ENCODE measurements around the gene ASB2.

The ASB2 gene

DNA sequence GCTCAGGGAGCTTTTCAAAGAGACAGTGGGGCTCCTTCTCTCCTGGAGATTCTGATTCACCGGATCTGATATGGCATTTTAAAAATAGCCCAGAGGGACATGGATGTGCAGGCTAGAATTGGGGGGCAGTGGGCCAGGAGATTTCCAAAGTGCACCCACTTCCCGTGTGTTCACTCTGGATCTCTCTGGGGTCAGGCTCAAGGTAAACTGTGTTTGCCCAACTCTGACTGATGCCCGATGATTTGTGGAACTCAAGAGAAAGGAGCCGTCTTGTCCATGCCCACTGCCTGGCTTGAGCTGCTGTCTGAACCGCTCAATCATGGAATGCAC is 31.3 kb downstream of the ASB2 start:
- DNase-seq: no peak

- DNase-seq: no peak
Observed at GRCh38 chr14:93944348-93945069, 31.9 kb downstream of the ASB2 start.

DNA sequence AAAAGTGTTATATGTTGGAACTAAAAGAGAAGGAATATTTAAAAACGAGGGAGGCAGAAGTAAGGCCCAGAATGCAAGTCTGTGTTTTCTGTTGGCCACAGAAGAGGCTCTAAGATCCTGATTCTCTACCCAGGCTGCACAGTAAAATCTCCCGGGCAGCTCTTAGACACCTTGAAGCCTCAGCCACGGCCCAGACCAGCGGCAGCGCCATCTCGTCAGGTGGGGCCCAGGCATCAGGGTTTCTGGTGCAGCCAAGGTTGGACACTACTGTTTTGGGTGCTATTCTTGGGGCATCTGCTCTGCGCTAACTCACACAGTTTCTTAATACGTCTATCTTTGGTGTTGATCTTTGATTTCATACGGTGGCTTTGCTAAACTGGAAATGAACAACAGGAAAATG is 32.4 kb downstream of the ASB2 start:
- no peak for DNase-seq

DNA sequence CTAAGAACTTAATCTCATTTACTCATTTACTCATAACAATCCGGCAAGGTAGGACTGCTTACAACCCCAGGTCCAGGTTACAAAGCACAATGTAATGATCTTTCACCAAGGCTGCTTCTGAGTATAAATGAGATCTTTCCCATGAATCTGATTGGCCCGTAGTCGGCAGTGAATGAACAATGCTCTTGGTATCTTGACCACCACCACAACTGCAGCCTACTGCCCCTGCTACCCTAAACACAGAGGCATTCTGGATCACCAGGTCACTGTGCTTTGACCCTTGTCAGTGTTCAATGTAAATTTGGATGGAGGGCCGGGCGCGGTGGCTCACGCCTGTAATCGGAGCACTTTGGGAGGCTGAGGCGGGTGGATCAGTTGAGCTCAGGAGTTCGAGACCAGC is 33.3 kb downstream of the ASB2 start:
- DNase-seq: no peak

GRCh38 chr14:93941293-93941910 is 35.0 kb downstream of the ASB2 start:
- no peak for DNase-seq

- no peak for DNase-seq
Observed at GRCh38 chr14:93940437-93940836, 35.9 kb downstream of the ASB2 start.

GRCh38 chr14:93939304-93940229 is 36.8 kb downstream of the ASB2 start:
- peak; percentile 92 for DNase-seq

DNA sequence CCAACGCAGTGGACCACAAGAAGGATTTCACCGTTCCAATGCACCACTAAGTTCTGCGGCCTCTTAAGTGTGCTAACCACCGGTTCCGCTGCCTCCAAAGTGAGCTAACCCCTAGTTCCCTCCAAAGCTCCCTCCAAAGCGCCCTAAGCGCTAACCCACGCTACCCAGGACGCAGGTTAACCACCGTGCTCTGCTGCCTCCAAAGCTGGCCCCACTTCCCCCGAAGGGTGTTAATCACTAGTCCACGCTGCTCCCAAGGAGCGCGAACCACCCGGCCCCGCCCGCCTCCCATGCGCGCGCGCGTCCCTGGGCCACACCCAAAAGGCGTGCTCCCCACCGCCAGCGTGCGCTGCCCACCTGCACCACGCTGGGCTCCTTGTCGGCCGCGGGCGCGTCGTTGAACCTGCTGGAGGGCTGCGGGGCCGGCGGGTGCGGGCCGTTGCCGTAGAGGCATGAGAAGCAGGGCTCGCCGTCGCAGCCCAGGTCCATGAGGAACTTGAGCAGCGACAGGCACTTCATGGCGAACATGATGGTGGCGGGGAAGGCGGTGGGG is 37.5 kb downstream of the ASB2 start:
- DNase-seq: no peak

- no peak for DNase-seq
Observed at GRCh38 chr14:93937519-93937918, 38.9 kb downstream of the ASB2 start.

- DNase-seq: no peak
Observed at GRCh38 chr14:93936926-93937325, 39.4 kb downstream of the ASB2 start.

- DNase-seq: peak; percentile 43
Observed at GRCh38 chr14:93936245-93936644, 40.1 kb downstream of the ASB2 start.

DNA sequence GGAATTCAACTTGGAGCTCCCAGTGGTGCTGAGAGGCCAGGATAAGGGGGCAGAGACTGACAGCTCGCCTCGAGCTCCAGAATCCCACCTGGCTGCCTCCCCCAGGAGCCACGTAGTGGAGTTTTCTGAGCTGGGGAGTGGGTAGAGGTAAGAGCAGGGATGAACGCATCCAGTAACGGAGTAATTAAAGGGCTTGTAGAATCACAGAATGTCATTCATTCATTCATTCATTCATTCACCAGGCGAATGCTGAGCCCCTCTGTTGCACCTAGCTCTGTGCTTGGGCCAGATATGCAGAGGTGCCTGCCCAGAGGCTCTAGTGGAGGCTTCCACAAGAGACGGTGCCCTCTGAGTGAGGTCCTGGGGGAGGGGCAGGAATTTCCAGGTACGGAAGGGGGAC is 41.2 kb downstream of the ASB2 start:
- no peak for DNase-seq

- DNase-seq: no peak
Observed at GRCh38 chr14:93932642-93933041, 43.7 kb downstream of the ASB2 start.

DNA sequence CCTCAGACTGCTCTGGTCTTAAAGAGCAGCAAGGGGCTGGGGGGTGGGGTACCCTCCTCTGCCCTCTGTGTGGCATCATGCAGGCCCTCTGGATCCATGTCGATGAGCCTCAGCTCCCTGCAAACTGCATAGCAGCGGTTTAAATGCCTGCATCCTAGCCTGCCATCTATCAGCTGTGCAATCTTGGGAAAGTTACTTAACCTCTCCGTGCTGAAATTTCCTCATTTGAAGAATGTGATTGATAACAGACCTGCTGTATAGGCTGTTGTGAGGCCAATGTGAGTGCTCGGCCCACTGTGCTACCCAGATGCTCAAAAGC is 45.4 kb downstream of the ASB2 start:
- DNase-seq: no peak

DNA sequence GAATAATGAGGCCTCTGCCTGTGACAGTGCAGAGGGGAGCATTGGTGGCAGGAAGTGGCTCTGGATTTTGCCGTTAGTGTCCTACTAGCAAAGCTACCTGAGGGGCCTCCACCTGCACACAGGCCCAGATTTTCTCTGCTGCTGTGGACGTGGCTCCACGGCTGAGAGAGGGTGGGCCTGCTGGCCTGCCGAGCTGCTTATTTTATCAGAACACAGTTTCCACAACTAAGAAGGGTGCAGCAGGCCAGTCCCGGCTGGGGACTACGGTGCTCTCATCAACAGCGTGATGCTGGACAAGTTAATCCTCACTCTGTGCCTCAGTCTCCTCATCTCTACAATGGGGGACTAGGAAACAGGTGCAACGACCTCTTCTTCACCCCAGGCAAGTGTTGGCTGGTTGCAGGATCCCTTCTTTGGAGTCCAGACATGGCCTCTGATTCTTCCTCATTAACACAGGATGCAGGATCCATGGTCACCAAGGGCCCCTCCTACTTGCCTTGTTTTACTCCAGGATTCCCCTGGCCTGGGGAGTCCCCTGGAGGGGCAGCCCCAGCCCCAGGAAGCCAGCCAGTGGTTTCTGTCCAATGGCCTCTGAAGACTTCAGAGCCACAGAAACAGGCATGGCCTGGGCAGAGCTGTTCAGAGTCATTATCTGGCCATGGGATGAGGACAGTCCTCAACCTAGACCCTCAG is 45.9 kb downstream of the ASB2 start:
- DNase-seq: no peak

DNA sequence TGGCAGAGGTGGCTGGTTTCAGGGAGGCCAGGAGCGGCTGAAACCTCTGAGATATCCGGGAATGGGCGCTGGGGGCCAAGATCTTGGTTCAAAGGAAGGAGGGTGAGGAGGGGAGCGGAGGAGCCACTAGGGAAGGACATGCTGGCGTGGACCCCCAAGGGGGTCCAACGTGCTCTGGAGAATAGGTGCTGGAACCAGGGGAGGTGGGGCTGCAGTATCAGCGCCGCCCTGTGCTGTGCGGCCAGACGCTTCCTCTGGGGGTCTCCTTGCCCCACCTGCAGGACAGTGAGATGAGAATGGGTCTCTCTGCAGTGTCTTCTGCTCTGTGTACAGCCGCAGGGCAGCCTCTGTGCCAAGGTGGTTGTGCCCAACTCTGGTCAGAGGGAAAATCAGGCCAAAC is 46.7 kb downstream of the ASB2 start:
- DNase-seq: no peak

DNA sequence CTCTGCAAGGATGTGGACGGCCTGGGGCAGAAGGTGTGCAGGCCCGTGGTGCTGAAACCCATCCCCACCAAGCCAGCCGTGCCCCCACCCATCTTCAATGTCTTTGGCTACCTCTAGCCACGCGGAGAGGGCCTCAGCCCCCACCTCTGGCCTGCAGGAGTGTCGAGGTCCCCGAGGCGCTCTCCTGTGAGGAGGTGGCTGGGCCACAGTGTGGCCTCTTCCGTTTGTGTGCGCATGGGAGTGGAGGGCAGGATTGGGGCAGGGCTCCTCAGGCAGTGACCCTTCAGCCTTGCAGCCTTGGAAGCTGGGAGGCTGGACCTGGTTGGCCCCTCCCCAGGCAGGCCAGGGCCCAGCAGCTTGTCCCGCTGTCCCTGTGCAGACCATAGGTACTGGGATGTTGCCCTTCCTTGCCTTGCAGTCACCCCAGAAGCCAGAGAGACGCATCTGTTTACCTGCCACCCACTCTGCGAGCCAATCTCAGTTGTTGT is 47.3 kb downstream of the ASB2 start:
- DNase-seq: no peak

DNA sequence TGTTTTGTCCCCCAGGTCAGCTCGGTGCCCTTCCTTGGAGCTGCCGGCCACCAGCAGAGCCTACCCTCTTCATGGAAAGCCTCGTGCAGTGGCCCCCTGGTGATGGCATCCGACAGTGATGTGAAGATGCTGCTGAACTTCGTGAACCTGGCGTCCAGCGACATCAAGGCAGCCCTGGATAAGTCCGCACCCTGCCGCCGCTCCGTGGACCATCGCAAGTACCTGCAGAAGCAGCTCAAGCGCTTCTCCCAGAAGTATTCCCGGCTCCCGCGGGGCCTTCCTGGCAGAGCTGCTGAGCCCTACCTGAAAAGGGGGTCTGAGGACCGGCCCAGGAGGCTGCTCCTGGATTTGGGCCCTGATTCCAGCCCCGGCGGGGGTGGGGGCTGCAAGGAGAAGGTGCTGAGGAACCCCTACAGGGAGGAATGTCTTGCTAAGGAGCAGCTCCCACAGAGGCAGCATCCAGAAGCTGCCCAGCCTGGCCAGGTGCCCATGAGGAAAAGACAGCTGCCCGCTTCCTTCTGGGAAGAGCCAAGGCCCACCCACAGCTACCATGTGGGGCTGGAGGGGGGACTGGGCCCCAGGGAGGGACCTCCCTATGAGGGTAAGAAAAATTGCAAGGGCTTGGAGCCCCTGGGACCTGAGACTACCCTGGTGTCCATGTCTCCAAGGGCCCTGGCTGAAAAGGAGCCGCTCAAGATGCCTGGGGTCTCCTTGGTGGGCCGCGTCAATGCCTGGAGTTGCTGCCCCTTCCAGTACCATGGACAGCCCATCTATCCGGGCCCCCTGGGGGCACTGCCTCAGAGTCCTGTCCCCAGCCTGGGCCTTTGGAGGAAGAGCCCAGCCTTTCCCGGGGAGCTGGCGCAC is 48.0 kb downstream of the ASB2 start:
- DNase-seq: no peak

GRCh38 chr14:93927800-93928145 is 48.6 kb downstream of the ASB2 start:
- DNase-seq: no peak

- no peak for DNase-seq
Observed at GRCh38 chr14:93926873-93927799, 49.2 kb downstream of the ASB2 start, which contains the start of gene FAM181A. Gene FAM181A (plus strand): TSS chr14:93927344. CDS start chr14:93928286, 942 bp downstream.

All from activated CD4-positive, alpha-beta T cell treated with anti-CD3 and anti-CD28 coated beads, Interleukin-10, Interleukin-2, amounts not matched to agents 100 ng/mL and 50 ng/mL, durations not matched to agents 16 hours and 8 hours (primary cell).